Measurements from ENCODE around the gene BUD13.

- TF ChIP-seq CTCF (IDR thresholded peaks at IDR 0.05; ENCODE audit: low read length) (no peak), EZH2 (IDR thresholded peaks at IDR 0.05; ENCODE audit: borderline replicate concordance, low read length) (no peak)
Measured at GRCh38 chr11:116707161-116707629, 65.6 kb downstream of the BUD13 start.

Data from OCI-LY1 (cell line).